Bronchus fibroblast of lung (primary cell): ENCODE measurements around the gene ZKSCAN5. TPM values are rescaled to one million over a fixed set of nuclear protein-coding genes. Genes with fewer than 3 reads are reported as not detected.

Source experiments
- total RNA-seq: library from RNA; depleted of rRNA; stranded (reverse); fragments of >200 nt; gene quantifications from 2 replicates; pipeline ENCODE4 v1.2.3, GENCODE V29; 2015

ZKSCAN5 gene
- 7.9 and 8.5 TPM in 2 replicates for total RNA-seq

DNA sequence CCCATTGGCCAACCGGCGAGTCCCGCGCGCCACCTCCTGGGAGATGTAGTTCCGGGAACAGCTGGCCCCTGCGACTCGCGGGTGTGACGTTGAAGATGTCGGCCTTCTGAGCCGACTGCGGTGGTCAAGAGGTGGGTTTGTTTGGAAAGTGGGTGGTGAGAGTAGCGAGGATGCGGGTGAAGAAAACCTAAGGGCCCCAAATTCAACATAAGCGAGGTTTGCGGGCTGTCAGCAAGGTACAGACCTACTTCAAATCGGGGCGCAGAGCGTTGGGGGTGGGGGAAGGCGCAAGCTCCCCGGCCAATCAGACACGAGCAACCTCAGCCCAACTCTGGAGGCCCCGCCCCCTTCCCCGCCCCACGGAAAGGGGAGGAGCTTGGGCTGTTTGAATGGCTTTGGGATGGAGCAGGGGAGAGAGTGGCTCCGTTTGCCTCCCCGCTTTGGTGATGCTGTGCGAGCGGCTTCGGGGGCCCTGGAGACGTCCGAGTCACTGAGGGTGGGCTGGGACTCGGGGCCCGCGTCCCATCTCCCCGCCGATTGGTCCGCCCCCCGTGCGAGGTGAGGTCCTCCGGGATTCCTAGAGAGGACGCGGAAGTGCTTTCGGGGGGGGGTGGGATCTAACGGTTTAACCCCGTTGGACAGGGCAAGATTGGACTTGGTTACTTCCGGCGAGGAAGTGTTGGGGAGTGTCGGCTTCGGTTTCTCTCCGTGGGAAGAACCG lies at the start of gene ZKSCAN5:
TSS of gene ZKSCAN5 (plus strand) at position 60 of the 721 bp plus-strand sequence. CDS start 1,383 bp downstream, outside the sequence.

DNA sequence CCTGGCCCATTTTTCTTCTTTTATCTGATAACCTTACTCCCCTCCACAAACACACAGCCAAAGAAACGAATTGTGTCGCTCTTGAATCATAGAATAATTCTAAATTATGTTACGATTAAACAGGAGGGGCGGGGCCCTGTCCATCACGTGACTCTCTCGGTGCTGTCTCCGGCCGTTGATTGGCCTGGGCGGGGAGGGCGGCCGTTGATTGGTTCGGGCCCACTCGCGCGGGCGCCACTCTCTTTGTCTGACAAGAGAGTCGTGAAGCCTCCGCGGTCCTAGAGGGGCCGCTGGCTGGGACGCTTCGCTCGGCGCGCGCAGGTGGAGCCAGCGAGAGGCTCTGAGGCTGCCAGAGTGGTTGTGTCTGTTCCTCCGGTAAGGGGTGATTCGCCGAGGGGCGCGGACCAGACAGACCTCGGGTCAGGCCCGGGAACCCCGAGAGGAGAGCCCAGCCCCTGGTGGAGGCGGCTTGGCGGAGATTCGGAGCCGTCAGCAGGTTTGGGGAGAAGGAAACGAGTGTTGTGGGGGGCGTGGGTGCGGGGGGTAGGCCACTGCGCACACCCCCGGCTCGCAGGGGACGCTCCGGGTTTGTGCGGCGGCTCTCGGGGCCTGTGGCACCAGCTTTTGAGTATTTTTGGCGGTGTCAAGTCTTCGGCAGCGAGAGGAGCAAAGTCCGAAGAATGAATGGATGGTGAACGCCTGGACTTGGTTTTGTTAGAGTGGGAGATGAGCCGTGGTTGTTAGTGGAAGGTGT lies 31.7 kb upstream of the ZKSCAN5 start, which contains the start of gene ZNF789:
TSS of gene ZNF789 (plus strand) at position 330 of the 754 bp plus-strand sequence. CDS start 3,567 bp downstream, outside the sequence.

DNA sequence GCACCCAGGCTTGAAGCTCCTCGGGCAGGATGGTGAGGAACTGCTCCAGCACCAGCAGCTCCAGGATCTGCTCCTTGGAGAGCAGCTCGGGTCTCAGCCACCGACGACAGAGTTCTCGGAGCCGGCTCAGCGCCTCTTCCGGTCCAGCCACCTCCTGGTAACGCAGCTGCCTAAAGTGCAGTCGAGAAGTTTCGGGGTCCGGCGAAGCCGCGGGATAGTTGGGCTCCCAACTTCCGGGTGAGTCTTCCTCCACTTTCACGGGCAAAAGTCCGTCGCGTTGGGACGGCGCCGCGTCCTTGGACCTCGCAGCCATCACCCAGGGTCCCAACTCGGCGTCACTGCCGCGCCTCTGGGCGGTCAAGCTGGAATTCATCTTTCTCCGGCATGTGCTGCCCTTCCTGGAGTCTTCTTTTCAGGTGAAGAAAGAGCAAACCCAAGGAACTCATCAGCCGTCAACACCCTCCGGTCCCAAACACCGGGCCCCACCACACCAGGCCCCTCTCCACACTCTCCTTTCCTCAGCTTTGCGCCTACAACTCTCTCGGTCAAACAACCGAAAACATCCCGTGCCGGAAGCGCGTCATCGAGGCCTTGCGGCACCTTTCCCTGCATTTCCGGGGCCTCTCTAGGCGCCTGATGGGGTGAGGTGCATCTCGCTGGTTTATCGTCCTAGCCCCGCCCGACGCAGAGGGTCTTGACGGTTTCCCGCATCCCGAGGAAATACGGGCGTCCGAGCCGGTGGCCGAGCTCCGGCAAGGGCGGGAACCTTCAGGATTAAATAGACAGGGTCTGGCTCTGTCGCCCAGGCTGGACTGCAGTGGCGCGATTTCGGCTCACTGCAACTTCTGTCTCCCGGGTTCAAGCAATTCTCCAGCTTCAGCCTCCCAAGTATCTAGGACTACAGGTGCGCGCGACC lies 4.5 kb upstream of the ZKSCAN5 start, which contains the start of gene ZNF394:
TSS of gene ZNF394 (minus strand) at position 561 of the 916 bp plus-strand sequence. CDS start at position 373, 188 bp downstream.

DNA sequence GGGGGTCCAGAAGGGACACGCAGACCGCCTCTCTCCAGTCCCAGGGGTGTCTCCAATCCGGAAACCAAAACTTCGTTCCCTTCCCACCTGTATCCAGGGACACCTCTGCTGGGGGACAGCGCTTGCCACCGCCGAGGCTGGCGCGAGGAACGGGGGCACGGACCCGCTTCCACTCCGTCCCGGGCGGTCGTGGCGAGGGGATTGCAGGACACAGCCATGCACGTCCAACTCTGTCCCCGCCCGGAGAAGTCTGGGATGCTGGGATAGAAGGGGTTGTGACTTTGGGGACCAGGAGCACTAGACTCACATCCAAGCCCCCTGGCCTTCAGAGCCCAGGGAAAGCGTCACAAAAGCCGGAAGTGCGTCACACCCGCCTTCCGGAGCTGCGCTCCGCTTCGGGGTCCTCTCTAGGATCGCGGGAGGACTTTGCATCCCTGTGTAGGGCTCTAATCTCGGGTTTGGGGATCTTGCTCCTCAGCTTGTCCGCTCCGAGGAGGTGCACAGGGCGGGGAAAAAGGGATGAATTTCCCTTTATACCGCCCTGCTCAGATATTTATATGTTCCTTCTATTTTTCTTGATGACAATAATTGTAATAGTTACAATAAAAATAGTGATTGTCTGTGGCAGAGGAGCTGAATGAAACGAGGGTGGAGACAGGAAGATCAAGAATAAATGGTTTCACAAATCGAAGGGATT lies 47.5 kb downstream of the ZKSCAN5 start, which contains the start of gene FAM200A:
TSS of gene FAM200A (minus strand) at position 348 of the 697 bp plus-strand sequence. CDS start 3,707 bp downstream, outside the sequence.

DNA sequence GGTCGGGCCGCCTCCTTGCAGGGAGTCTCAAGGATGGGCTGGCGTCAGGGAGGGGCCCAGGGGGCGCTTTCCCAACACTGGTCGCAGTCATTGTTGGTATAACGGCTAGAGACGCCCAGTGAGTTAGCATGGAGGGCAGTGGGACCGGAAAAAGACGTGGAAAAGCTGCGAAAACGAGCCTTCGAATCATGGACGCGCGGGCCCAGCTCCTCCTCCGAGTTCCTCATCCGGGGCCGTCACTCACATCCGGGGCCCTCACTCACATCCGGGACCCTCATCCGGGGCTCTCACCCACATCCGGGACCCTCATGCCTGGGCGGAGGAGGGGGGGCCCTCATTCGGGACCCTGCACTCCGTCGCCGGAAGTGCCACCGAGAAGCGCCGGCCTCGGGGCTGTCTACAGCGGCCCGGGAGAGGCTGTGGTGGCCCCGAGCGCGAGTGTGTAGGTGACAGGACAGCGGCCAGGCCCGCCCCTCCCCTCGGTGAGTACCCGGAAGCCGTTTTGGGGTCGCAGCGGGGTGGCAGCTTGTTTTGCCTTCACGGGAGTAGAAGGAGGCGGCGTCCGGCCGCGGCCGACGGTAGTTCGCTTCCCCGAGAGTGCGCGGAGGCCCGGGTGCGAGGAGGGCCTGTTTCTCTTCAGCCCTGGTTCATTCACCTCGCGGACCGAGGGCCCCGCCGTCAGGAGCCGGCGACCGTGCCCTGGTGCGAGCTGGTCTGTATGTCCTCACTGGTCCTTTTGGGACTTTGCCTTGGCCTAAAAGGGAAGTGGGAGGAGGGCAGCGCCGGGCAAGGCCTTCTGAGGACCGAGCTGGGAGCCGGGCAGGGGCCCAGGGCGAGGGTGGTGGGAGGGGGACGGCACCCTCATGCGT lies 54.1 kb downstream of the ZKSCAN5 start, which contains the start of gene ZNF655:
TSS of gene ZNF655 (plus strand) at position 337 of the 869 bp plus-strand sequence. CDS start 1,918 bp downstream, outside the sequence.

Other genes starting within 250 kb of the ZKSCAN5 start
- under 0.01 TPM in 1 of 2 replicates, not detected in the other for gene MYH16, start 231.8 kb upstream of the ZKSCAN5 start, total RNA-seq
- 260 and 302 TPM in 2 replicates for gene ARPC1A, start 178.8 kb upstream of the ZKSCAN5 start, total RNA-seq
- 288 and 293 TPM in 2 replicates for gene ARPC1B, start 129.9 kb upstream of the ZKSCAN5 start, total RNA-seq
- gene PDAP1, start 96.1 kb upstream of the ZKSCAN5 start, total RNA-seq, result 122 and 204 TPM in 2 replicates
- 127 and 130 TPM in 2 replicates for gene BUD31, start 95.7 kb upstream of the ZKSCAN5 start, total RNA-seq
- 4.3 and 4.4 TPM in 2 replicates for gene PTCD1, start 65.9 kb upstream of the ZKSCAN5 start, total RNA-seq
- gene CPSF4, start 65.7 kb upstream of the ZKSCAN5 start, total RNA-seq, result 29.4 and 31.3 TPM in 2 replicates
- 2,573 and 3,117 TPM in 2 replicates for gene ATP5MF, start 38.5 kb upstream of the ZKSCAN5 start, total RNA-seq
- 4.7 and 5.8 TPM in 2 replicates for gene ZNF789, start 31.8 kb upstream of the ZKSCAN5 start, total RNA-seq
- 10.3 and 10.4 TPM in 2 replicates for gene ZNF394, start 4.4 kb upstream of the ZKSCAN5 start, total RNA-seq
- 4.4 and 4.9 TPM in 2 replicates for gene FAM200A, start 47.5 kb downstream of the ZKSCAN5 start, total RNA-seq
- gene ZNF655, start 54.0 kb downstream of the ZKSCAN5 start, total RNA-seq, result 45.1 and 51.9 TPM in 2 replicates
- gene TMEM225B, start 93.6 kb downstream of the ZKSCAN5 start, total RNA-seq, result 0.17 and 0.59 TPM in 2 replicates
- gene ZSCAN25, start 112.3 kb downstream of the ZKSCAN5 start, total RNA-seq, result 4.6 and 4.7 TPM in 2 replicates
- 0.15 TPM in 1 of 2 replicates, not detected in the other for gene CYP3A5, start 175.3 kb downstream of the ZKSCAN5 start, total RNA-seq
- gene CYP3A7, start 230.5 kb downstream of the ZKSCAN5 start, total RNA-seq, result 0.34 TPM in 1 of 2 replicates, not detected in the other